NCI-H1930 (cell line): ENCODE results near the gene GBE1.
"Not testable (repeated sequence)": the region's sequence is repeated elsewhere in the genome, so short reads cannot be mapped to it uniquely, and the experiment has no call there.

Experiments
- DNase-seq, 2 experiments: peaks; one replicate each; lab custom pipeline; 2025; lab: John Stamatoyannopoulos, UW

Gene GBE1

DNA sequence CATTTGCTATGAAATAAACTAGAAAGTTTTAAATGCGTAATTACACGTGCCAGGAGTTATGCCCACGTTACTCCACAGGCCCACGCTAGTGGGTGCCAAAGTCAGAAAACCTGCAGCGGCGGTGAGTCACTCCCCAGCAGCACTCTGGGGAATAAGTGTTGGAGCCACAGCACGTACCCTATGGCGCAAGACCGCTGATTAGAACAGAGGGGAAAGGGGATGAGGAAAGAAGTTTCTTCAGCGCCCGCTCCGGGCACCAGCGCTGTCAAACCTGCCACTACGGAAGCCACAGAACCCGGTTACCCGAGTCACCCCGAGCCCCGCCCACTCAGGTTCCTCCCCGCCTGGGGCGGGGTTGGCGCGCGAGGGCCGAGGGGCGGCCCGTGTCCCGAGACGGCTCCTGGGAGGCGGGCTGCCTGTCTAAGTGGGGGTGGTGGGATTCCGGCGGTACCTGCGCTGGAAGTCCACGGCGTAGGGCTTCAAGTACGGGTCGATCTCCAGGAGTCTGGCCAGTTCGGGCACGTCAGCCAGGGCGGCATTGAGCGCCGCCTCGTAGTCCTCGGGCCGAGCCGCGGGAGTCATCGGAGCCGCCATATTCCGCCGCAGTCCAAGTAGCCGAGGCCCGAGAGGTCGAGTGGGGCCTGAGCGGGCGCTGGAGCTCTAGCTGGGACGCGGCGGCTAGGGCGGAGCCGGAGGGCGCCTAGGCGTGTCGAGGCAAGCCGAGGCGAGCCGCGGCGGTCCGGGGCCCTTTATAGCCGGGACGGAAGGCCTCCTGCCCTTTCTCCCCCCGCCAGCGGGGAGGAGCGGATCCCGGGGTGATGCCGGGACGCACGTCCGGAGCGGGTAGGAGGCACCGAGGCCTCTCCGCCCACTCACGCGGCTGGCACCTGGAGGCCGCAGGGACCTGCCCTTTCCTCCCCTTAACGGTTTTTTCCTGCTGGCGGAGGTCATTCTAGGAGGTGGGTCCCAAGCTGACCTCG lies at the start of gene GBE1:
Gene GBE1 (minus strand): TSS at position 722 of the 980 bp plus-strand sequence. CDS start 128 bp downstream, at position 594.
- DNase-seq = peak; percentile 46 to 68

- DNase-seq = no peak
These were observed 47.5 kb upstream of the GBE1 start for GRCh38 chr3:81808900-81809299.

DNA sequence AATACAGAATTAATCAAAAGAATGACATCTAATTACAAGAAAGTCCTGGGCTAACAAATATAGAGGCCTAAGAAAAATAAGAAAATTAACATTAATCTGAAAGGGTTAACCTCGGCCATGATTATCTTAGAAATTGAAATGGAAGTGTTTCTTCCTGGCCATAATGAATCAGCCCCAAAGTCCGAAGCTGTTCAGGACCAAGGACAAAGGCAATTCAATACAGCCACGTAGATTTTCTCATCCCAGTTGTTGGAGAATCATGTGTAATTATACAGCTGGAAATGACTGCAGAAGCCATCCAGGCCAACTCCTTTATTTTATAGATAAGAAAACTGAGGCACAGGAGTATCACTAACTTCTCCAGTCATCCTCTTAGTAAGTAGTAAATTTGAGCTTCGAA lies 38.0 kb upstream of the GBE1 start:
- DNase-seq = no peak

DNA sequence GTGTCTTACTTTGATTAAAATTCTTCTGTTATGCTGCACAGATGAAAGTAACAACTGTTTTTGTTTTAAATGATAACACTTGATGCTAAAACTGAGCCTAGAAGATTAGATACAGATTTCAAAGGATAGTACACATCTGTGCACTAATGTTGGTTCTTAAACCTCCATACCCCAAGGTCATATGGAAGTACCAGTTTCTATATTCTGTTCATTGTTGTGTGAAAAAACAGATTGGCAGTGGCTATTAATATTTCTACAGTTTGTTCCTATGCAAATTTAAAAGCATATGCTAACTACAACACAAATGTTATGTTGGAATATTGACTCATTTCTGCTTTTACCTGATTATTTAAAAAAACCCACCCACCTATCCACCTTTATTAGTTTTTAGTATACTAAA lies 32.0 kb upstream of the GBE1 start:
- no peak for DNase-seq

DNA sequence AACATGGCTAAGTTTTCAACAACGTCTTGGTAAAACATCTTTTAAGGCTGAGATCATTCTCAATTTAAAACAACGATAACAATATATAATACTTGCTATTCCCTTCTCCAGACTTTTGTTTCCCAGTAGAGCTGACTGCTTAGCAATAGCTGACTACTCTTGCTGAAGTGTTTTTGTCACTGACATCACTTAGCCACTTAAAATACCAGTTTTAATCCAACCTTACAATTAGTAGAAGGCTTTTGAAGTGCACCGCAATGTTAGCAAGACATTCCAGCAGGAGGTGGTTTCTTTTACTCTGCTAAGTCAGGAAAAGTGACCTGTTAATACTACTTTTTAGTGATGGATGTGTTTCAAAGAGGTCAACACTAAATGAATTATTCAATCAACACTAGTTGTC lies 28.7 kb upstream of the GBE1 start:
- no peak for DNase-seq

DNA sequence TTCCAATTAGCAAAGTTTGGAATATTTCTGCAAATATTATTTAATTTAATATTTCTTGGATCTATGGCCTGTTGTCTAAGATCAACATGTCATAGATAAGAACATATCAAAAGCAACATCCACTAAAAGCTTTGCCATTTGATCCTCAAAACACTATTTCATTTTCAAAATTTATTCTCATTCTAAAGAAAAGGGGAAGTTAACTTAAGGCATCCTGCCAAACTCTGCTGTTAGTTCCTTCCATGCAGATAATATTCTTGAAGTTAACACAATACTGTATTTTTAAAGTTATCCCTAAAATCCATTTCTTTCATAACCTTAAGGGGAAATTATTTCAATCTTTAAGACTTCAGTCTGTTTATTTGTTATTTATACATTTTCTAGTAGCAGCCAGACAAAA lies 28.2 kb upstream of the GBE1 start:
- DNase-seq = no peak

GRCh38 chr3:81788610-81789009 lies 27.2 kb upstream of the GBE1 start:
- DNase-seq = no peak

GRCh38 chr3:81788044-81788443 lies 26.6 kb upstream of the GBE1 start:
- no peak for DNase-seq

DNA sequence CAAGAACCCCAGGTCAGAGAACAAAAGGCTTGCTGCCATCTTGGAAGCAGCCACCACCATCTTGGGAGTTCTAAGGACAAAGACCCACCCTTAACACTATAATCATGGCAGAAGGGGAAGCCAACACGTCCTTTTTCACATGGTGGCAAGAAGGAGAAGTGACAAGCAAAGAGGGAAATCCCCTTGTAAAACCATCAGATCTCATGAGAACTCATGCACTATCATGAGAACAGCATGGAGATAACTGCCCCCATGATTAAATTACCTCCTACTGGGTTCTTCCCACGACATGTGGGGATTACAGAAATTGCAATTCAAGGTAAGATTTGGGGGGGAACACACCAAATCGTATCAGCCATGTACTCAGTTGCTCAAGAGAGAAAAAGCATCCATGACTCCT lies 21.1 kb upstream of the GBE1 start:
- DNase-seq = no peak

- no peak for DNase-seq
These were observed 17.3 kb upstream of the GBE1 start for GRCh38 chr3:81778678-81779182.

DNA sequence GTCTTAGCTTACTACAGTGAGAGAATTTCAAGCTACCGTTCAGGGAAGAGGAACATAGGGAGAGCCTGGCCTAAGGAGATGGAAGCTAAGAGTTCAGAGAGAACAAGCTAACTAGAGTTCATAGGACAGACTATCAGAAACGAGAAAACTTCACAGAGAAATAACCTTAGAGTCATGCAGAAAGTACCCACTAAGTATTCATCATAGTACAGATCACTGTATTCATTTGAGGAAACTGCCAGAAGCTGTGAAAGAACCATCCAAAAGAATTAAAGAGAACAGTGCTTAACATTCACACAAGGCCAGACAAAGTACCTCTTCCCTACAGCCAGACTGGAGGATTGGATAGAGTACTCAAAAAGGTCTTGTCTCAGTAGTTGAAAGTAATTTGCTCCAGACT lies 15.2 kb upstream of the GBE1 start:
- DNase-seq = no peak

DNA sequence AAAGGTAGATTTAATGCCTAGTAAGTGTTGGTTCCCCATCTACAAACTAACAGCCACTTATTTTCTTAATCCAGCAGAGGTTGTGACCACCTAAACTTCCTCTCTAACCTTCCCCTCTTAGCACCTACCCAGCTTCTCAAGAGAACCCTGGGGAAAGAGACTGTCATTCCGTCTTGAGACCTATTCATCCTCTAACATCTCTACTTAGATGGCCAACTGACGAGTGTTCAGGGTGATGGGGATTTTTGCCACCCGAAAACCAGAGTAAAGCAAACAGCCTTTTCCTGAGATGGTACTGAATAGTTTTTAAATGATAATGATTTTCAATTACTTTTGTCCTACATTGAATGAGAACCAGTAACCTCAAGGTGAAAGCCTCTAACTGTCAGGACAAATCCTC lies 9.3 kb upstream of the GBE1 start:
- DNase-seq = no peak

DNA sequence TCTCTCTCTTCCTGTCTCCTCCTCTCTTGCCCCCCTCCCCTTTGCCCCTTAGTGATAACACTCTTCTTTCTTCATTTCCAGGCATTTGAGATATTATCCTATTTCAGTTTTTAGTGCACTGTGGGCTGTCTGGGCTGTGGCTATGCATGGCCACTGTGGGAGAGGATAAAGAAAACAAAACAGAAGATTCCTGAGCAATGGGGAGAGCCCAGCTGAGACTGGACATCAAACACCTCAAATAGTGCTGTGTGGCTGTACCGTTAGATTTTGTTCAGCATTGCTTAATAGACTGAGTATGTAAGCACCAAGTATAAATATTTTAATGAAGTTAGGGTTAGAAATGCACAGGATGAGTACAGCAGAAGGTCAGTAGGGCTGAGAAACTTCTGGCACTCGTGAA lies 7.9 kb upstream of the GBE1 start:
- no peak for DNase-seq

GRCh38 chr3:81767250-81767859 lies 5.9 kb upstream of the GBE1 start:
- not testable (repeated sequence) for DNase-seq

GRCh38 chr3:81765400-81765799 lies 4.0 kb upstream of the GBE1 start:
- DNase-seq = no peak

DNA sequence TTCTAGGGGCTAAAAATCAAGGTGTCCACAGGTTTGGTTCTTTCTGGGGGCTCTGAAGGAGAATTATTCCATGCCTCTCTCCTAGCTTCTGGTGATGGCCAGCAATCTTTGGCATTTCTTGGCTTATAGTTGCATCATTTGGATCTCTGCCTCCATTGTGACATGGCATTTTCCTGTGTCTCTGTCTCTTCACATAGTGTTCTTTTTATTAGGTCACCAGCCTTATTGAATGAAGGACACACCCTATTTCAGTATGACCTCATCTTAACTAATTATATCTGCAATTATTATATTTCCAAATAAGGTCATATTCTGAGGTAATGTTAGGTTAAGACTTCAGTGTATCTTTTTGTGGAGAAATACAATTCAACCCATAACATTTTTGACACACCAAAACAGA lies 3.2 kb upstream of the GBE1 start:
- no peak for DNase-seq

- no peak for DNase-seq
These were observed 2.6 kb upstream of the GBE1 start for GRCh38 chr3:81764002-81764401.

DNA sequence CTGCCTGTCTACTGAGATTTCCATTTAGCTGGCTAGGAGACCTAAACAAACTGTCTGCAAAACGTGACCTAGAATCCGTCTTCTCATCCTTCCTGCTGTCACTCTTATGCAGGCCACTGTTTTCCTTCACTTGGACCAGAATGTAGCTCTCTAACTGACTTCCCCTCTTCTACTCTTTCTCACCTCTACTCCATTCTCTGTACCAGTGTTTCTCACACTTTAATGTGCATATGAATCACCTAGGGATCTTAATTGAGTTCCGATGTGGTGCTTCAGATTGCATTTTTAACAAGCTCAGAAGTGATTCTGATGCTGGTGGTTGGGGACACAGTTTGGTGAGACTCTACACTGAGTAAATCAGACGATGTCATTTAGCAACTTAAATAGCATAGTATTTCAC lies 1.6 kb upstream of the GBE1 start:
- DNase-seq = no peak

DNA sequence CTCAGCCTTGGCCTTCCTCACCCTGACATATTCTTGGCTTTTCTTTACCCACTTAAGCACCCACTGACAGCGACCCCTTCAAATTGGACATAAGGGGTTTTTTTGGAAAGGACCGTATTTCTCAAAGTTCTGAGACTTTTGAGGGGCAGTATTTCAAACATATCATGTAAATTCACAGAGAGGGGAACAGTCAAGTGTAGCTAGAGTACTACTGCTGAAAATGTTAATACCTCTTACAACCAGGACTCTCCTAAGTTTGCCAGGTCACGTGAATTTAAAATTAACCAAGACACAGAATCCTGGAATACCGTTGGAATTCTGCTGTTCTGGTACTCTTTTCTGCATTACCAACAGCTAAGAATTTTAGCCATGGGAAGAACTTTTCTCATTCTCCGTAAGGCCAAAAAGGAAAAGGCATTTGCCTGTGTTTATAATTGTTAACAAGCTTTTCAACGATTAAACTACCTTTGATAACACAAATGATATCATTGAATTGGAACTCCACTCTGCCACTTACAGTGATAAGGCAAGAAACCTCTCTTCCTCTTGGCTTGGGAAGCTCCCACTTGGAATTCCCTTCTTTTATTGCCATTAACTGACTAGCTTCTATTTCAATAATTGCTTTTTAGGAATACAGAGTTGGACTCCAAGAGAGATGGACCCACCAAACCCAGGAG lies 597 bp upstream of the GBE1 start:
- DNase-seq = no peak

GRCh38 chr3:81760215-81760614 lies 1.2 kb downstream of the GBE1 start:
- no peak for DNase-seq

DNA sequence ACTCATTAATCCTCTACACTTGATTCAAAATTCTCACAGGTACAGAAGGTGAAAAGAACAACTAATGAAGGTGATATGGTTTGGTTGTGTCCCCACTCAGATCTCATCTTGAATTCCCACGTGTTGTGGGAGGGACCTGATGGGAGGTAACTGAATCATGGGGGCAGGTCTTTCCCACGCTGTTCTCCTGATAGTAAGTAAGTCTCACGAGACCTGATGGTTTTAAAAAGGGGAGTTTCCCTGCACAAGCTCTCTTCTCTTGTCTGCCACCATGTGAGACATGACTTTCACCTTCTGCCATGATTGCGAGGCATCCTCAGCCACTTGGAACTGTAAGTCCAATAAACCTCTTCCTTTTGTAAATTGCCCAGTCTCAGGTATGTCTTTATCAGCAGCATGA lies 2.7 kb downstream of the GBE1 start:
- not testable (repeated sequence) for DNase-seq

DNA sequence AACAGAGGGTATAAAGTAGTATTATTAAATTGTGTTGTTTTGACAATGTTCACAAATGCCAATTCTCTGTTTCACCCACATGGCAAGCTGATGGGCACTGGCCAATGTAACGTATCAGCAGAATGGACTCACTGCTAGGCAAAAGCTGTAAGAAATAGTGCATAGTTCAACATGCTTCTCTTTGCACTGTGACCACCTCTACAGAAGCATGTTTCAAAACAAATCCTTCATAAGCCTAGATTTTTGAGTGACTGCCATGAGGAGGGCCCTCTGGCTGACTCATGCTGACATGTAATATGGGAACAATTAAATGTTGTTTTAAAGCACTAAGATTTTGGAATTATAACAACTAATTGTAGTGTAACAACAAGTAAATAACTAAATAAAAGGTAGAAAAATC lies 3.2 kb downstream of the GBE1 start:
- no peak for DNase-seq
